Measurements from ENCODE around the gene PRDX1.
"Not testable (repeated sequence)": the region's sequence is repeated elsewhere in the genome, so short reads cannot be mapped to it uniquely, and the experiment has no call there.

Gene PRDX1

DNA sequence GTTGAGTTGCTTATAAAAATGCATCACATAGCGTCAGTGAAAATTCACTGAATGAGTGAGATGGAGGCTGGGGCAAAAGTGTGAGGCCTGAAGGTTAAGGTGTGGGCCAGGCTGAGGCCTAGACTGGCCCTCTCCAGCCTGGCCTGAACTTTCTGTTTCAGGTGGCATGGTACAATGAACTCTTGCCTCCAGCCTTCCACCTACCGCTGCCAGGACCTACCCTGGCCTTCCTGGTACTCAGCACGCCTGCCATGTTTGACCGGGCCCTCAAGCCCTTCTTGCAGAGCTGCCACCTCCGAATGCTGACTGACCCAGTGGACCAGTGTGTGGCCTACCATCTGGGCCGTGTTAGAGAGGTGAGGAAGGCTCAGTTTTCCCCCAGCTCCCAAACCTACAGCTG lies 14.5 kb downstream of the PRDX1 start:
- DNase-seq (ENCODE audit: low read depth in 2 of 3, low spot score in 2 of 3), result no peak

DNA sequence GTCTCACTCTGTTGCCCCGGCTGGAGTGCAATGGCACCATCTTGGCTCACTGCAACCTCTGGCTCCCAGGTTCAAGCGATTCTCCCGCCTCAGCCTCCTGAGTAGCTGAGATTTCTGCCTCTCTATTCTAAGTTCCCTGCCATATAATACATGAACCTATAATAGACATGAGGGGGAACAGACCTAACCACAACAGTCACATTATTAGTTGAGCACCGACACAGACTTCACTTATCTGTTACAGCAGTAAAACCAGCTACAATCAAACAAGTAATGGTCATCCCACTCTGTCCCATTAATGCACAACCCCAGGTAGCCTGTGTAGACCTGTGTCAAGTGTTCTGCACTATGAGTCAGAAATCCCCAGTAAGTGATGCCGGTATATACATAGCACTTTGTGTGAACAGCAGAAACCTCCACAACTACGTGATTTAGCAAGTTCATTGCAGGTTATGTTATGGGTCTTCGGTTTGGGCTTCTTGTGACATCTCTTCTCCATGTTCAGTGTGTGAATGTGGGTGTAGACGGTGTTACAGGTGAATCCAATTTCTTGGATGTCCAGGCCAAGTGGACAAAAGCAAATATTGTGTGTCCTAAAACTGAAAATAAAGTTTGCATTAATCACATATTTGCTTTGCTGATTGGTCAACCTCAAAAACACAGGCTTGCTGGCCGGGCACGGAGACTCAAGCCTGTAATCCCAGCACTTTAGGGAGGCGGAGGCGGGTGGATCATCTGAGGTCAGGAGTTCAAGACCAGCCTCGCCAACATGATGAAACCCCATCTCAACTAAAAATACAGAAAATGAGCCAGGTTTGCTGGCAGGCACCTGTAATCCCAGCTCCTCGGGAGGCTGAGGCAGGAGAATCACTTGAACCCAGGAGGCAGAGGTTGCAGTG lies 18.0 kb downstream of the PRDX1 start:
- no peak for DNase-seq (ENCODE audit: low read depth in 2 of 3, low spot score in 2 of 3)

DNA sequence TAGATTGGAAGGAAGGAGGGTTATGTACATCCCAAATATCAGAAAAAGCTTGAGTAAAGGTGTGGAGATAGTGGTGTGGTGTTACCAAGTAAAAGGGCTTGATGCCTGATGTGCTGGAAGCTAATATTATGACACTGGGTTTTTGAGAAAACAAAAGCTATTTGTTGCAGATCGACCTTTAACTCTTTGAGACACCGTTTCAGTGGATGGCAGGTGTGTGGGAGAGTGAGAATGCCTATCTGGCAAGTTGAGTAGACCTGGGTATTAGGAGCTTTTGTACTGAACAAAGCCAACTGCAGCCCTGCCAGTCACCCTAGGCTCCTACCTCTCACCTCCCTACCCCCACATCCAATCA lies 20.2 kb downstream of the PRDX1 start:
- DNase-seq (ENCODE audit: low read depth in 2 of 3, low spot score in 2 of 3), result no peak

- no peak for DNase-seq (ENCODE audit: low read depth in 2 of 3, low spot score in 2 of 3)
Measured at GRCh38 chr1:45499415-45499769, 22.3 kb downstream of the PRDX1 start.

DNA sequence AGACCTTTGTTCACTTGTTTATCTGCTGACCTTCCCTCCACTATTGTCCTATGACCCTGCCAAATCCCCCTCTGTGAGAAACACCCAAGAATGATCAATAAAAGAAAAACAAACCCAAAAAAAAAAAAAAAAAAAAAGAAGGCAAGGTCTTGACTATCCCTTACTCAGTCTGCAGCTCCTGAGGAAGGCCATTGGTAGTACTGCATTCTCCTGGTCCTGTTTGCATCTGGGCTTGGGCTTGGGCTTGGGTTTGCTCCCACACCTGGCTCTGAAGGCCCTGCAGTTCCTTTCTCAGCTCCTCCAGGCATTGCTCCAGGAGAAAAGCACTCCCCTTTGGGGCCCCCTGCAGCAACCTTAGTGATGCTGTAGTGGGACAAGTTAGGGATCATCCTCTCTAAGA lies 23.4 kb downstream of the PRDX1 start:
- DNase-seq (ENCODE audit: low read depth in 2 of 3, low spot score in 2 of 3), result no peak

- DNase-seq (ENCODE audit: low read depth in 2 of 3, low spot score in 2 of 3), result no peak
Measured at GRCh38 chr1:45493116-45493697, 28.5 kb downstream of the PRDX1 start.

- DNase-seq (ENCODE audit: low read depth in 2 of 3, low spot score in 2 of 3), result no peak
Measured at GRCh38 chr1:45492691-45493090, 29.0 kb downstream of the PRDX1 start.

DNA sequence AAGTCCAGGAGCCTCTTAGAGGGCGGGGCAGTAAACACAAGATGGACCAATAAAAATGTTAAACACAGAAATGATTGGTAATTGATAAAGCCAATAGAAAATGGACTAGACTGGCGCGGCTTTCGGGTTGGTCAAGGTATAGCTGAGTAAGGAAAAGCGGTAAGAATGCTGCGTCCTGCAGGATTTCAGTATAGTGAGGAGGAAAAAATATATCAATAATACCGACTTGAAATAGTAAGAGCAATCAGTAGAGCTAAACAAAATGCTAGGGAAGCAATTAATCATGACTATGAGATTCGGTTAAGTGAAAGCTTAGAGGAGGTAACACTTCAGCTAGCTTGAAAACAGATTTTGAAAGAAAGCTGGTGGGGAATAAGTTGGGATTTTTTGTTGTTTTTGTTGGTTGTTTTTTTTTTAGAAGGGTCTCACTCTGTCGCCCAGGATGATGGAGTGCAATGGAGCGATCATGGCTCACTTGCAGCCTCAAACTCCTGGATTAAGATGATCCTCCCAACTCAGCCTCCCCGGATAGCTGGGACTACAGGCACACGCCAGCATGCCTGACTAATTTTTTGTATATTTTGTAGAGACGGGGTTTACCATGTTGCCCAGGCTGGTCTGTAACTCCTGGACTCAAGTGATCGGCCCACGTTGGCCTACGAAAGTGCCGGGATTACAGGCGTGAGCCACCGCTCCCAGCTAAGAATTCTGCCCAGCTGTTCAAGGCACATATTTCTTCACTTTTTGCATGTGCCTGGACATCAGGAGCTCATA lies 30.0 kb downstream of the PRDX1 start:
- no peak for DNase-seq (ENCODE audit: low read depth in 2 of 3, low spot score in 2 of 3)

- DNase-seq (ENCODE audit: low read depth in 2 of 3, low spot score in 2 of 3), result peak; percentile 81 to 89 (median 88)
Measured at GRCh38 chr1:45490626-45491486, 30.8 kb downstream of the PRDX1 start, which contains the start of gene TESK2. Gene TESK2 (minus strand): TSS chr1:45491163. CDS start chr1:45457785, 33,378 bp downstream.

- DNase-seq (ENCODE audit: low read depth in 2 of 3, low spot score in 2 of 3), result no peak
Measured at GRCh38 chr1:45490121-45490625, 31.5 kb downstream of the PRDX1 start.

GRCh38 chr1:45489379-45489778 lies 32.3 kb downstream of the PRDX1 start:
- DNase-seq (ENCODE audit: low read depth in 2 of 3, low spot score in 2 of 3), result peak in 1 of 3 experiments; percentile 38

DNA sequence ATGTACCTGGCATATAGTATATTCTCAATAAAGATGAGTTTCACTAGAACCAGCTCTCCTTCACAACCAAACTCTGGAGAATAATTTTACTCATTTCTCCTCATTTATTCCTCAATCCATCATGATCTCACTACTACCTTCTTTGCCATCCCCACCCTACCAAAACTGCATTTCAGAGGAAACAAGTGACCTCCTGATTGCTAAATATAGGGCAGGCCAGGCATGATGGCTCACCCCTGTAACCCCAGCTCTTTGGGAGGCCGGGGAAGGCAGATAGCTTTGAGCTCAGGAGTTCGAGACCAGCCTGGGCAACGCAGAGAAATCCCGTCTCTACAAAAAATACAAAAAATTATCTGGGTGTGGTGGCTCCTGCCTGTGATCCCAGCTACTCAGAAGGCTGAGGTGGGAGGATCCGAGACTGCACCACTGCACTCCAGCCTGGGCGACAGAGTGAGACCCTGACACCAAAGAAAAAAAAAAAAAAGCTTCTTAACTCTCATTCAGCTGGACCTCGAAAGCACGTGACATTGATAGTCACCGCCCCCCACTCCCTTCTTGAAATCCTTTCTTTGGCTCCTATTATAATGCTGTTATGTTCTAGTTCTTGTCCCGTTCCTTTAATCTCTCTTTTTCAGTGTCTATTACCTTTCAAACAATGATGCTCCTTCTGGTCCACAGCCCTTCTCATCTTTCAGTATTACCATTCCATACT lies 32.9 kb downstream of the PRDX1 start:
- DNase-seq (ENCODE audit: low read depth in 2 of 3, low spot score in 2 of 3), result no peak

GRCh38 chr1:45485949-45486348 lies 35.7 kb downstream of the PRDX1 start:
- no peak for DNase-seq (ENCODE audit: low read depth in 2 of 3, low spot score in 2 of 3)

DNA sequence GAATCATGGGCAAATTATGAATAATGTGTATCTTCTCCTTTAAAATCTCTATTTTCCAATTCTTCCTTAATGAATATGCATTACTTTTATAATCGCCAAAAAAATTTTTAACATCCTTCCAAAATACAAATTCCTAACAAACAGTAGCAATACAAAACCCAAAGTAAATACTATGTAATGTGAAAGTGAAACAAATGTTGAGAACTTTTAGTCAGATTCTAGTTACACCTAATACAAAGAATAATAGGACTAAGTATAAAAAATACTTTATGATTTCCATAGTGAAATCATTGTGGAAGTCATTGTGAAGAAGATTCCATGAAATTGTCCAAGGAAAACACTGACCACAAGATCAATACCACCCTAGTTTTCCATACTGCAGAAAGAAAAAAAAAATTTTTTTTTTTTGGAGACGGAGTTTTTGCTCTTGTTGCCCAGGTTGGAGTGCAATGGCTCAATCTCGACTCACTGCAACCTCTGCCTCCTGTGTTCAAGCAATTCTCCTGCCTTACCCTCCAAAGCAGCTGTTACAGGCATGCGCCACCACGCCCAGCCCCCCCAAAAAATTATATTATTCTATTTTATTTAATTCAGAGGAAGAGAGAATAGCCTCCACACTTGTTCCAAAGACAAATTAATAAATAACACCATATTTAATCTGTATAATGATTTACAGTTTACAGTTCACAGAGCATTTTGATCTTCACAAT lies 42.5 kb downstream of the PRDX1 start:
- no peak for DNase-seq (ENCODE audit: low read depth in 2 of 3, low spot score in 2 of 3)

DNA sequence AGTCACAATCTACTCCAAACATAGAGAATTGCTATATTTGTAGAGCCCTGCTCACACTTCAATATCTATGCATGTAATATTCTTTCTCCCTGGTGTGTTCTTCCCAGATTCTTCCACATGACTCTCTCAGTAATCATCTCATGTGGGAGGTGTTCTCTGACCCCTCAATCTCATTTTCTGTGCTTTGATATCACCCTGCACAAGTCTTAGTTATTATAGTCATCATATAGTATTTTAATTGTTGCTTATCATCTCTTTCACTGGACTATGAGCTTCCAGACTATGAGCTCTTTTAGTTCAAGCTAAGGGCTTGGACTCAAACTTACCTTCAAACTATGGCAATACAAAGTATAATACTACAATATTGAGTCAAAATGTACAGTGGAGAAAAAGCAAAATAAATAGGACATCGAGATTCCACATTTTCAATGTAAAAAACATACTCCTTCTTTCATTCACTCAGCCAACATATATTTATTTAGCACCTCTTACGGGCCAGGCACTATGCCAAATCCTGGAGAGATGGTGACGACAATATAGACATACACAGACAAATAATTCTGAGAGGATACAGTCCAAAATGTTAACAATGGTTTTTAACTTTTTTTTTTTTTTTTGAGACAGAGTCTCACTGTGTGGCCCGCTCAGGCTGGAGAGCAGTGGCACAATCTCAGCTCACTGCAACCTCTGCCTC lies 43.4 kb downstream of the PRDX1 start:
- no peak for DNase-seq (ENCODE audit: low read depth in 2 of 3, low spot score in 2 of 3)

- no peak for DNase-seq (ENCODE audit: low read depth in 2 of 3, low spot score in 2 of 3)
Measured at GRCh38 chr1:45477646-45478045, 44.0 kb downstream of the PRDX1 start.

GRCh38 chr1:45474194-45474593 lies 47.5 kb downstream of the PRDX1 start:
- not testable (repeated sequence) for DNase-seq (ENCODE audit: low read depth in 2 of 3, low spot score in 2 of 3)

DNA sequence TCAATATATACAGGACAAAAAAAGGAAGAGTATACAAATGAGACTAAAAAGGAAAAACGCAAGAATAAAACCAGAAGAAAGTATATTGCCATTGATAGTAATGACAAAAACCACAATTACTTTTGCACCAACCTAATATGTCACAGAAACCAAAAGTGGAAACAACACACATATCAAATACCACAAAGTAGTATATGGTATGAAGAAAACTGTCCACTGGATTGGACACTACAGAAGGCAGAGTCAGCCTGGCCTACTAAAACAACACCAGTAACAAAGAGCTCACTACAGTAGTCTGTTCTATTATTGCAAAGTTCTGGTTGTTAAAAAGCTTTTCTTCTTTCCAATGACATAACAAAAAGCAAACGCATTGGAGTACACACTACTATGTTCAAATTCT lies 48.4 kb downstream of the PRDX1 start:
- DNase-seq (ENCODE audit: low read depth in 2 of 3, low spot score in 2 of 3), result no peak

DNA sequence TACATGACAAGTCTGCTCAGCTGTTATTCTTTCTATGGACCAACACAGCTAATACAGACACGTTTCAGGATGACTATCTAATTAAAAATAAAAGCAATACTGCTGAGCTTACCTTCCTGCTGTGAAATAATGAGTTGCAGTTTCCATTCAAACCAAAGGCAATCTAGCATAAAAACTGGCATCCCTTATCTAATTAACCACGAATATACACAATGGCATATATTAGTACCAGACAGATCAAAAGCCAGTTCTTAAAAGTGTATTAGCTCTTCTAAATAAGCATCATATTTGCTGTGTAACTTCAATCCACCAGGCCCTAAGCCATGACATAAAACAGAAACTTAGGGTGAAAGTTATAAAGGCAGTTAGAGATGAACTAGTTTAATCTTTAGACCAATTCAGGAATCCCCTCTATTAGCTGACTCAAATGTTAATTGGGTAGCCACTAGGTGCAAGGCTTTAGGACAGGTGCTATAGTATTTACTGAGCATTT lies 51.3 kb downstream of the PRDX1 start:
- no peak for DNase-seq (ENCODE audit: low read depth in 2 of 3, low spot score in 2 of 3)

Data from activated CD8-positive, alpha-beta memory T cell treated with anti-CD3 and anti-CD28 coated beads for 48 hours (primary cell).